Kidney glomerular epithelial cell (primary cell): ENCODE measurements around the gene LPP.

Experiments used
- DNase-seq: peaks from one replicate; lab custom pipeline; 2025; lab: John Stamatoyannopoulos, UW

LPP gene

GRCh38 chr3:188299068-188299467, 145.1 kb downstream of the LPP start:
- no peak for DNase-seq

GRCh38 chr3:188299708-188300107, 145.8 kb downstream of the LPP start:
- no peak for DNase-seq

- DNase-seq, result no peak
Measured at GRCh38 chr3:188301147-188301546, 147.2 kb downstream of the LPP start.

- DNase-seq, result no peak
Measured at GRCh38 chr3:188303286-188303799, 149.4 kb downstream of the LPP start.

GRCh38 chr3:188303823-188304222, 149.9 kb downstream of the LPP start:
- DNase-seq, result no peak

GRCh38 chr3:188304501-188304900, 150.5 kb downstream of the LPP start:
- no peak for DNase-seq

- DNase-seq, result no peak
Measured at GRCh38 chr3:188305220-188305619, 151.3 kb downstream of the LPP start.

- DNase-seq, result no peak
Measured at GRCh38 chr3:188306435-188307005, 152.6 kb downstream of the LPP start.

GRCh38 chr3:188309437-188310269, 155.7 kb downstream of the LPP start:
- DNase-seq, result no peak

GRCh38 chr3:188310270-188310710, 156.3 kb downstream of the LPP start:
- DNase-seq, result no peak

- no peak for DNase-seq
Measured at GRCh38 chr3:188315553-188315952, 161.6 kb downstream of the LPP start.

GRCh38 chr3:188316021-188316722, 162.2 kb downstream of the LPP start:
- no peak for DNase-seq

- DNase-seq, result no peak
Measured at GRCh38 chr3:188316723-188317070, 162.7 kb downstream of the LPP start.

- no peak for DNase-seq
Measured at GRCh38 chr3:188319569-188319968, 165.6 kb downstream of the LPP start.

GRCh38 chr3:188320757-188321156, 166.8 kb downstream of the LPP start:
- no peak for DNase-seq

- DNase-seq, result no peak
Measured at GRCh38 chr3:188321258-188321657, 167.3 kb downstream of the LPP start.

- DNase-seq, result no peak
Measured at GRCh38 chr3:188322135-188322887, 168.4 kb downstream of the LPP start.

- no peak for DNase-seq
Measured at GRCh38 chr3:188323067-188323842, 169.3 kb downstream of the LPP start.

GRCh38 chr3:188326111-188326510, 172.2 kb downstream of the LPP start:
- no peak for DNase-seq

- no peak for DNase-seq
Measured at GRCh38 chr3:188326968-188327367, 173.0 kb downstream of the LPP start.

GRCh38 chr3:188327433-188327832, 173.5 kb downstream of the LPP start:
- no peak for DNase-seq
